Thyroid gland (tissue), 4 donors: ENCODE data around the gene RHBDL2. TPM values are rescaled to one million over a fixed set of nuclear protein-coding genes. Genes with fewer than 3 reads are reported as not detected.

Experiments used
- DNase-seq, 2 donors: peaks; one replicate each; pipeline ENCODE4 v3.0.0-alpha.2; 2019
- H3K27ac ChIP-seq, 3 donors: fragments of 200-600 bp; sonication (generic); 1 replicate in 2 of 3; 2 replicates in 1 of 3; pipeline ENCODE4 v1.5.1; 2016 to 2019; ENCODE audit warnings: mild to moderate bottlenecking in 1 of 3, moderate library complexity in 1 of 3
- H3K27me3 ChIP-seq: fragments of 200-600 bp; sonication (generic); one replicate; pipeline ENCODE4 v1.5.1; 2019
- H3K36me3 ChIP-seq, 2 donors: fragments of 200-600 bp; sonication (generic); one replicate each; pipeline ENCODE4 v1.5.1; 2016 to 2019
- H3K4me1 ChIP-seq, 2 donors: fragments of 200-600 bp; sonication (generic); one replicate each; pipeline ENCODE4 v1.5.1; 2017 to 2019
- H3K4me3 ChIP-seq, 3 donors: fragments of 200-600 bp; sonication (generic); replicated peaks in 1 of 3; 1 replicate in 2 of 3; 2 replicates in 1 of 3; pipeline ENCODE4 v1.5.1; 2016; ENCODE audit warnings: mild to moderate bottlenecking in 1 of 3
- H3K9me3 ChIP-seq: fragments of 200-600 bp; sonication (generic); one replicate; pipeline ENCODE4 v1.5.1; 2017
- CTCF ChIP-seq, 6 experiments: fragments of 200-600 bp in 3 of 6; fragments of 450-650 bp in 3 of 6; sonication (generic) in 3 of 6; IDR thresholded peaks; one replicate each; pipeline ENCODE4 v1.5.1; 2016 to 2019; ENCODE audit warnings: antibody characterized with exemption in 6 of 6, mild to moderate bottlenecking in 2 of 6, inconsistent platforms in 1 of 6, moderate library complexity in 1 of 6
- POLR2A ChIP-seq, 2 donors: fragments of 450-650 bp; IDR thresholded peaks; one replicate each; pipeline ENCODE4 v1.6.1; 2017; ENCODE audit warnings: antibody characterized with exemption in 2 of 2, mild to moderate bottlenecking in 2 of 2, moderate library complexity in 1 of 2
- WGBS, 2 donors: methylation state at CpG; one replicate each; pipeline ENCODE4 v1.1.5; 2017; 5-methylcytosine and 5-hydroxymethylcytosine counted together
- intact Hi-C: fragments of 100-400 bp; cut with DNase I; formaldehyde crosslinking; loops from one replicate; pipeline ENCODE4 v1.15.1; 2023
- total RNA-seq, 4 donors: library from RNA; depleted of rRNA; stranded (reverse); fragments of >200 nt; gene quantifications; one replicate each; pipeline ENCODE4 v1.2.3, GENCODE V29; 2016

Gene RHBDL2
- total RNA-seq, 4 donors from 2014 or later = not detected

DNA sequence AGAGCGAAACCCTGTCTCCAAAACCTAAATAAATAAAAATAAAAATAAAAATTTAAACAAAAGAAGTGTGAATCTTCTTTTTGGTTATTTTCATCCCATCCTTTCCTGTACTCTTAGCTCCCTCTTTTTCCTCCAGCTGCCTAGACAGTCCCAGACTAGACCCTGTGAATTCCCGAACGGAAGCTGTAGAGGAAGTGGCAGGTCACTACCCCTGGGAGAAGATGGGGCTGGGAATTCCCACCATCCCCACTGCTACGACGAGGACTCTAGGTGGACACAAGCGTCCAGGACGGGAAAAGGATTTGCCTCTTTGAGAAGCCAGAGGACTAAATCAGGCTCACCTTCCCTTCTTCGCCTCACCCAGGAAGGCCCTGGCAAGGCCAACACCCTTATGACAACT, 12.6 kb downstream of the RHBDL2 start:
- H3K27ac ChIP-seq = no peak overlapping the region
- no peak for TF ChIP-seq CTCF (IDR thresholded peaks at IDR 0.05)
- no peak for TF ChIP-seq POLR2A (IDR thresholded peaks at IDR 0.05)
- H3K9me3 ChIP-seq = no peaks in the 10 kb centered on the region
- no peak overlapping the region for H3K4me3 ChIP-seq
- no peaks in the 10 kb centered on the region for H3K4me1 ChIP-seq
- H3K36me3 ChIP-seq = no peaks in the 10 kb centered on the region
- H3K27me3 ChIP-seq = no peaks in the 10 kb centered on the region
- DNase-seq = no peak
- 70 to 87% methylated on average over 8 of the region's 8 CpGs for WGBS, 2 donors
- intact Hi-C loops = no loop called here

DNA sequence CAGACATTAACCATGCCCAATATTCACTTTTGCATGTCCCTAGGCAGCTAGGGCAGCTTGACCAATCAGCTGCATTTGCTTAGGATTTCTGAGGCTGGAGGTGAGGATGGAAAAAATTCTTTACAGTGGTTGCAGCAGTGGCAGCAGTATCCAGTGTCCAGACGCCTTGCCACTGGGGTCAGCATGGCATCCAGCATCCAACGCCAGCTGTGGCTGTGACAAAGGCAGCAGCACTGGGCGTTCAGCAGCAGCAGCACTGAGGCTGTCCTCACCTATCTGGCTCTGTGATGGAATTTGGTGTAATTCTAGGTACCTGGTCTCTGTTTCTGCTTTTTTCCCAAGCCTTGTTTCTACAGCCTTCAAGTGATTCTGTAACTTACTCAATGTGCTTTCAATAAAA, 15.5 kb downstream of the RHBDL2 start:
- intact Hi-C loops = no loop called here
- Histone ChIP-seq H3K4me1 (no peaks in the 10 kb centered on the region), H3K9me3 (no peaks in the 10 kb centered on the region), H3K27ac (no peak overlapping the region), H3K4me3 (no peak overlapping the region), H3K27me3 (no peaks in the 10 kb centered on the region), H3K36me3 (no peaks in the 10 kb centered on the region)
- TF ChIP-seq POLR2A (IDR thresholded peaks at IDR 0.05) (no peak), CTCF (IDR thresholded peaks at IDR 0.05) (no peak)
- 93 to 94% methylated on average over 3 of the region's 3 CpGs for WGBS, 2 donors
- DNase-seq = no peak

DNA sequence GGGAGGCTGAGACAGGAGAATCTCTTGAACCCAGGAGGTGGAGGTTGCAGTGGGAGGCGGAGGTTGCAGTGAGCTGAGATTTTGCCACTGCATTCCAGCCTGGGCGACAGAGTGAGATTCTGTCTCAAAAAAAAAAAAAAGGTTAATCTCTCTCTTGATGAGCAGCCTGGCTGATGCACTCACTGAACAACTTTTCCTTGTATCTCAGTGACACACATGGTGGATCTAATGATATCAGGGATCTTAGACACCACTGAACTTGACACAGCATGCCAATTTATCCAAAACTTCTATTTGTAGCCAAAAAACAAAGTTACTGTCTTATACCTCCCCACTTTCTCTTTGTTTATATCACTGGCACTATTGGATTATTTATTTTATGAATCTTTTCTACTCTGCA, 16.2 kb downstream of the RHBDL2 start:
- no peaks in the 10 kb centered on the region for H3K4me1 ChIP-seq
- 97 to 100% methylated on average over 2 of the region's 2 CpGs for WGBS, 2 donors
- H3K9me3 ChIP-seq = no peaks in the 10 kb centered on the region
- DNase-seq = no peak
- intact Hi-C loops = no loop called here
- no peaks in the 10 kb centered on the region for H3K36me3 ChIP-seq
- no peak for TF ChIP-seq POLR2A (IDR thresholded peaks at IDR 0.05)
- TF ChIP-seq CTCF (IDR thresholded peaks at IDR 0.05) = no peak
- H3K27me3 ChIP-seq = no peaks in the 10 kb centered on the region
- no peak overlapping the region for H3K4me3 ChIP-seq
- no peak overlapping the region for H3K27ac ChIP-seq

GRCh38 chr1:38923607-38924006, 18.0 kb downstream of the RHBDL2 start:
- WGBS, 2 donors = 93 to 96% methylated on average over 3 of the region's 3 CpGs
- TF ChIP-seq POLR2A (IDR thresholded peaks at IDR 0.05) (no peak), CTCF (IDR thresholded peaks at IDR 0.05) (no peak)
- no peaks in the 10 kb centered on the region for H3K27me3 ChIP-seq
- no peak overlapping the region for H3K27ac ChIP-seq
- H3K9me3 ChIP-seq = no peaks in the 10 kb centered on the region
- H3K36me3 ChIP-seq = no peaks in the 10 kb centered on the region
- no peak for DNase-seq
- intact Hi-C loops = no loop called here
- no peak overlapping the region for H3K4me3 ChIP-seq
- H3K4me1 ChIP-seq = no peaks in the 10 kb centered on the region

GRCh38 chr1:38919130-38919529, 22.5 kb downstream of the RHBDL2 start:
- no peaks in the 10 kb centered on the region for H3K9me3 ChIP-seq
- no peaks in the 10 kb centered on the region for H3K27me3 ChIP-seq
- no peaks in the 10 kb centered on the region for H3K36me3 ChIP-seq
- intact Hi-C loops = no loop called here
- peak; percentile 5 to 12 for DNase-seq
- no peaks in the 10 kb centered on the region for H3K4me1 ChIP-seq
- WGBS, 2 donors = 64 to 66% methylated on average over 3 of the region's 3 CpGs
- TF ChIP-seq CTCF (IDR thresholded peaks at IDR 0.05) (no peak), POLR2A (IDR thresholded peaks at IDR 0.05) (no peak)
- no peak overlapping the region for H3K27ac ChIP-seq
- H3K4me3 ChIP-seq = no peak overlapping the region
